HepG2 (cell line): ENCODE results near the gene PTPA. TPM values are rescaled to one million over a fixed set of nuclear protein-coding genes. Genes with fewer than 3 reads are reported as not detected.

Experiments used
- AGO2 ChIP-seq: fragments of 200-400 bp; formaldehyde crosslinking; optimal IDR thresholded peaks from 2 replicates; pipeline ENCODE3; 2017; ENCODE audit warnings: mild to moderate bottlenecking, low read depth, low read length, moderate library complexity
- CC2D1A ChIP-seq: sonication (generic); formaldehyde crosslinking; IDR thresholded peaks from 2 replicates; pipeline ENCODE4 v1.8.1; 2023; ENCODE audit warnings: mild to moderate bottlenecking, missing genetic modification reagents
- EP300 ChIP-seq, 3 experiments: sonication (generic) in 1 of 3; formaldehyde crosslinking in 1 of 3; IDR thresholded peaks; 2 replicates each; pipeline versions ENCODE4 v1.5.1 to v1.6.1; 2011 to 2020; ENCODE audit warnings: low read depth in 2 of 3, low read length in 2 of 3, borderline replicate concordance in 1 of 3, improper control_type of control experiment in 1 of 3, mild to moderate bottlenecking in 1 of 3, missing genetic modification reagents in 1 of 3, moderate library complexity in 1 of 3
- KDM2A ChIP-seq: sonication (generic); formaldehyde crosslinking; IDR thresholded peaks from 2 replicates; pipeline ENCODE4 v1.4.0; 2020; ENCODE audit warnings: low read depth, missing genetic modification reagents, borderline replicate concordance
- MYPOP ChIP-seq: sonication (generic); formaldehyde crosslinking; IDR thresholded peaks from 2 replicates; pipeline ENCODE4 v1.8.1; 2023; ENCODE audit warnings: mild to moderate bottlenecking, moderate library complexity, missing genetic modification reagents
- PATZ1 ChIP-seq: sonication (generic); formaldehyde crosslinking; IDR thresholded peaks from 2 replicates; pipeline ENCODE4 v1.4.0; 2020; ENCODE audit warnings: missing genetic modification reagents
- PAXIP1 ChIP-seq: sonication (generic); formaldehyde crosslinking; conservative IDR thresholded peaks from 2 replicates; pipeline ENCODE4 v1.4.0; 2020; ENCODE audit warnings: mild to moderate bottlenecking, missing genetic modification reagents, moderate library complexity
- RFX1 ChIP-seq: fragments of 450-650 bp; IDR thresholded peaks from 2 replicates; pipeline ENCODE4 v1.6.1; 2017
- SALL1 ChIP-seq: sonication (generic); formaldehyde crosslinking; IDR thresholded peaks from 2 replicates; pipeline ENCODE4 v1.8.0; 2022; ENCODE audit warnings: mild to moderate bottlenecking, missing genetic modification reagents
- STAG1 ChIP-seq: sonication (generic); formaldehyde crosslinking; IDR thresholded peaks from 2 replicates; pipeline ENCODE4 v1.4.0; 2020; ENCODE audit warnings: missing genetic modification reagents
- TEAD3 ChIP-seq: optimal IDR thresholded peaks from 2 replicates; pipeline ENCODE3; 2016; ENCODE audit warnings: borderline replicate concordance
- ZNF710 ChIP-seq: sonication (generic); formaldehyde crosslinking; IDR thresholded peaks from 2 replicates; pipeline ENCODE4 v1.5.0; 2020; ENCODE audit warnings: mild to moderate bottlenecking, missing genetic modification reagents, borderline replicate concordance
- polyA plus RNA-seq, 8 experiments: library from polyadenylated mRNA; depleted of rRNA in 3 of 8; stranded (reverse) in 7 of 8; unstranded in 1 of 8; fragments of >200 nt; fragmentation: Illumina TruSeq in 4 of 8; extraction: Trizol in 4 of 8; gene quantifications; 2 replicates each; pipeline versions ENCODE4 v1.2.1 to v1.2.3, GENCODE V29; 2011 to 2016; ENCODE audit warnings: low read depth in 4 of 8, missing spikeins in 1 of 8, mixed read lengths in 1 of 8; ENCODE audit not compliant: insufficient read depth in 1 of 8
- total RNA-seq, 5 experiments: library from RNA; depleted of rRNA; stranded (reverse); fragments of >200 nt; fragmentation: Illumina TruSeq; extraction: Trizol; gene quantifications; 2 replicates each; pipeline ENCODE4 v1.2.3, GENCODE V29; 2016; ENCODE audit warnings: low read depth in 1 of 5

PTPA gene
- total and polyA plus RNA-seq, 2 of the 13 experiments (the other 11 are each of a cell fraction or from before 2014, with no cell fraction given) = 79.3 to 105 TPM

- TF ChIP-seq STAG1 = peak; percentile 42
- TF ChIP-seq RFX1 = no peak
- no peak for TF ChIP-seq MYPOP
- peak; percentile 53; the same call in 1 of the 2 replicates for TF ChIP-seq PATZ1 (CRISPR knock-in tag)
- TF ChIP-seq CC2D1A = no peak
- peak; percentile 15 for TF ChIP-seq AGO2
- TF ChIP-seq SALL1 (CRISPR knock-in tag) = 0 out of 2 replicates have a peak, but pooled peaks have one; percentile 22
- TF ChIP-seq KDM2A (CRISPR knock-in tag) = peak; percentile 32; the same call in 1 of the 2 replicates
- no peak for TF ChIP-seq EP300 (IDR thresholded peaks at IDR 0.05; ENCODE audit: low read depth in 2 of 2, low read length in 2 of 2)
- 0 out of 2 replicates have a peak, but pooled peaks have one; percentile 21 for TF ChIP-seq EP300 (CRISPR knock-in tag; IDR thresholded peaks at IDR 0.05; ENCODE audit: borderline replicate concordance)
- peak; percentile 65 for TF ChIP-seq TEAD3 (CRISPR knock-in tag)
- 0 out of 2 replicates have a peak, but pooled peaks have one; percentile 17 for TF ChIP-seq PAXIP1 (CRISPR knock-in tag)
- TF ChIP-seq ZNF710 (CRISPR knock-in tag) = 0 out of 2 replicates have a peak, but pooled peaks have one; percentile 53
- TF ChIP-seq, all 625 proteins: peak for 22
These were observed 32.1 kb downstream of the PTPA start (continued) for GRCh38 chr9:129143031-129143927.
